GDM1 (cell line): ENCODE data around the gene SLC9B2.

Experiments
- DNase-seq: peaks from one replicate; lab custom pipeline; 2025; lab: John Stamatoyannopoulos, UW

SLC9B2 gene

DNA sequence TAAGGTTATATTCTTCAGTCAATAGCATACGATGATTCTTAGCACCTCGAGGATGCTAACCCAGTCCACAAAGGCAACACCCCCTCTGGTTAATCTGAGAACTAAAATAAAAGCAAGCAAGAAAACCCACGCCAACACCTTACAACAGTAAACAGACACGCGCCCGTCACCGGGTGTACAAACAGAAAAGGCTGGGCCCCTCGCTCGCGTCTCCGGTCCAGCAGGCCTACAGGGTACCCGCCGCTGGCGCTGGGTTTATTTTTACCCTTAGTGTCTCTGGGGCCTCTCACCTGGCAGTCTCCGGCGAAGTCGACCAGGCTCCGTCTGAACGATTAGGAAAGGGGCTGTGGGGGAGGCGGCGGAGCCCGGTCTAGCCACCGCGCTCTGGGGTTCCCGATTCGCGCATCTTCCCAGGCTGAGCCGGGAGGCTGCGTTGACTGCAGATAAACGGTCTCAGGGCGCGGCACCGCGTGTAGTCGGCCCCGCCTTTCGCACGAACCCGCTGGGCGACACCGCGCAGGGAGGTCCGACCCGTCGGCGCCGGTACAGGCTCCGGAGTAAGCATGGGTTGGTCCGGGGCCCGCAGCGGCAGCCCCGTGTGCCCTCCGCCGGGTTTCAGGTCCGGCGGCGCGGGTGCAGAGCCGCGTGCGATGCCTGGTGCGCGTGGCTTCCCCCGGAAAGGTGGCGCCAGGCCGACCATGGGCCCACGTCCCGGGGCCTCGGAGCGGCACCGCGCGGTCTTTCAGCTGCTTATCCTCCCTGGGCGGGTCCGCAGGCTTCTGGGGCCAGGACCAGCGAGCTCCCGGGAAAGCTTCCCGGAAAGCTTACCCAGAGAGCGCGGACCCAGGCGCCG is 441 bp downstream of the SLC9B2 start:
- peak; percentile 51 for DNase-seq

GRCh38 chr4:103075435-103075893 is 1.1 kb downstream of the SLC9B2 start:
- no peak for DNase-seq

- no peak for DNase-seq
Observed at GRCh38 chr4:103074744-103075434, 1.7 kb downstream of the SLC9B2 start.

- DNase-seq = no peak
Observed at GRCh38 chr4:103073792-103074438, 2.6 kb downstream of the SLC9B2 start.

DNA sequence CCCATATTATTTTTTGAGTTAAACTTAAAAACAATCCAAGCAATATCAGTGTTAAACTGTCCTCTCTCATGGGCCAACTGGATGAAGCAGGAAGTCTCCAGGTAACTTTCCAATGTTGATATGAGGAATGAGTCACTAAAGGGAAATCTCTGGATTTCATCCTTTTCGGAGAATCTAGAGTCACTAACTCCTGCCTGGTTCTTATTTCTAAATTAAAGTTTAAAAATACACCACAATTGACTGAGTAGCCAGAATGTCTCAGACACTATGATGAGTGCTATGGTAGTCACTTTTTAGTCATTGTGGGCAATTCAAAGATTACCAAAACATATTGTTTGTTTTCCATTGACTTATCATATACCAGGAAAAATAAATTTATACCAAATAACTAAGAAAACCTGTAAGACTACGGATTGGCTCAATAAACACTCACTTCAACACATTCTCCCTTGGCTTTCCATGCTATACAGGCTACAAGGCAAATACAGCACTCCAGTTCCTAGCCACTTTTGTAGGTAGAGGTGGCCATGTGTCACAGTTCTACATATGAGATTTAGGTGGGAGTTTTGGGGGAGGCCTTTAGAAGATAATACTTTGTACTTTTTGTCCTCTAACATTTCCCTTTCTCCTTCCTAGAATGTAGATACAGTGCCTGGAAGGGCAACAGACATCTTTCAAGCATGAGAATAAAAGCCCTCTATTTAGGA is 8.6 kb downstream of the SLC9B2 start:
- no peak for DNase-seq

DNA sequence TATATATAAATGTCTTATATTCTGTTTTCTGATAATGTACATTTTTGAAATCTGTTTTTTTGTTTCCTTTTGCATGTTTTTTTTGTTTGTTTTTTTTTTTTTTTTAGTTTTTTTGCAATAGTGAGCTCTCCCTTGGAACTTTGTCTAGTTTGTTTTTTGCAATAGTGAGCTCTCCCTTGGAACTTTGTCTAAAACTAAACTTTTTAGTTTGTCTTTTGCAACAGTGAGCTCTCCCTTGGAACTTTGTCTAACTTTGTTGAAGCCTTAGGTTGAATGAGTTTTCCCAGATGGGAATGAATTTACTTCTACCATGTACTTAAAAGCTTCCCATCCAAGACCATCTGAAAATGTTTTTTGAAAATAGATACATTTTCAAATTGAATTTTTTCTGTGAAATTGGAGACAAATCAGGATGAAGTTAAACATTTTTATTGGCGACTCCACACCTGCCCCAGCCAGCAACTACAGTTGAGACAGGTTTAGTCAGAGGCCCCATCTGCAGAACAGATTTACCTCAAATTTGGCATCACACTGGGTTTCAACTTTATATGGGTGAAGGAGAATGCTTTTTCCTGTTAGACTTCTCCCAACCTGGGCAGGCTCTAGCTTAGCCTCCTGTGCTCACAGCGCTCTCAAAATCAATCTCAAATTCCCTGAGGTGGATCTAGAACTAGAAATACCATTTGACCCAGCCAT is 16.0 kb downstream of the SLC9B2 start:
- DNase-seq = no peak

DNA sequence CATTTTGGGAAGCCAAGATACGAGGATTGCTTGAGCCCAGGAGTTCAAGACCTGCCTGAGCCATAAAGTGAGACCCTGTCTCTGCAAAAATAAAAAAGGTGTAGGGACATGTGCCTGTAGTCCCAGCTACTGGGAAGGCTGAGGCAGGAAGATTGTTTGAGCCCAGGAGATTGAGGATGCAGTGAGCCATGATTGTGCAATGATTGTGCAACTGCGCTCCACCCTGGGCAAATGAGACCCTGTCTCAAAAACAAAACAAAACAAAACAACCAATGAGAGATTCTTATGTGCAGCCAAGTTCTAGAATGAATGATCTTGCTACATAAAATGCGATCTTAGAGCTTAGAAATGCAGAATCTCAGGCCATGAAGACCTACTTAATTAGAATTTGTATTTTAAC is 22.5 kb downstream of the SLC9B2 start:
- DNase-seq = no peak

GRCh38 chr4:103052779-103053178 is 23.8 kb downstream of the SLC9B2 start:
- no peak for DNase-seq

GRCh38 chr4:103052145-103052544 is 24.4 kb downstream of the SLC9B2 start:
- no peak for DNase-seq

DNA sequence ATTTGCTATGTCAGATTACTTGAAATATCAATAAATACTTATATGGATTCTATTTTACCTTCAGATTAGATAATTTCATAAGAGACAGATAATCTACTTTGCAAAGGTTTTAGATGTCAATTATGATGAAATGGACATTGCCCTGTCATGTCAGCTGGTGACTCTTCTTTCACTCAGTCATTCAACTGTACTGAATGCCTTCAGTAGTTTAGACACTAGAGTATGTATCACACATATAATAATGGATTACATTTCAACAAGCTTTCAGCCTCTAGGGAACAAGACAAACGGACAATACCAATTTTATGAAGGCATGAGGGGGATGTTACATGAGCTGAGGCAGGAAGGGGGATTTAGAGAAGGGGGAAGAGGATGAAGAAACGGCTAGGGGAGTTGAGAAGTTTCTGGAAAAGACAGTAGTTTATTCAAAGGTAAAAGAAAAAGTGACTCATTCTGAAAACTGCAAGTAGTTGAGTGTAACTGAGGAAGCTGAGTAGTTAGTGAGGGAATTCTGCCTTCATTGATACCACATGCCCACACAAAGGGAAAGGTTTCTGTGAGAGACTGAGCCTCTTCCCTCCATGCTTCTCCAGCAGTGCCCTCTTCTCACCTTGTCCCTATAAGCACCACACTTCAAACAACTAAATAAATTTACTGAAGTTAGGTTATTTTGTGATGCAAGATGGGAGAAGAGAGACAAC is 25.7 kb downstream of the SLC9B2 start:
- no peak for DNase-seq

GRCh38 chr4:103046416-103047290 is 29.9 kb downstream of the SLC9B2 start:
- DNase-seq = no peak

DNA sequence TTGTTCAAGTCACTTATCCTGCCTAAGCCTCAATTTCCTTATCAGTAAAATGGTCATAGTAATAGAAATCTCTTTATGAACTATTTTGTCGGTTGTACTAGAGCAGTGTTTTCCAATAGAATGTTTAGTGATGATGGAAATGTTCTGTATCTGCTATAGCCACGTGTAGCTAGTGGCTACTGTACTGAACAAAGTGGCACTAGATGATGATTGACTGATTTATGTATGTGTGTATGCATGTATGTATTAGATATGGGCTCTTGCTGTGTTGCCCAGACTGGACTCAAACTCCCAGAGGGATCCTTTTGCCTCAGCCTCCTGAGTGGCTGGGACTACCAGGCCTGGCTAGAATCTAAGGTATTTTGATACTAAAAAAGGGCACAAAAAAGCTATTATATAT is 32.4 kb downstream of the SLC9B2 start:
- no peak for DNase-seq

- DNase-seq = no peak
Observed at GRCh38 chr4:103036169-103036568, 40.4 kb downstream of the SLC9B2 start.

- DNase-seq = peak; percentile 24
Observed at GRCh38 chr4:103032574-103032973, 44.0 kb downstream of the SLC9B2 start.

- DNase-seq = no peak
Observed at GRCh38 chr4:103030791-103031190, 45.8 kb downstream of the SLC9B2 start.

- DNase-seq = no peak
Observed at GRCh38 chr4:103029300-103029699, 47.3 kb downstream of the SLC9B2 start.

- DNase-seq = no peak
Observed at GRCh38 chr4:103026868-103027267, 49.7 kb downstream of the SLC9B2 start.

DNA sequence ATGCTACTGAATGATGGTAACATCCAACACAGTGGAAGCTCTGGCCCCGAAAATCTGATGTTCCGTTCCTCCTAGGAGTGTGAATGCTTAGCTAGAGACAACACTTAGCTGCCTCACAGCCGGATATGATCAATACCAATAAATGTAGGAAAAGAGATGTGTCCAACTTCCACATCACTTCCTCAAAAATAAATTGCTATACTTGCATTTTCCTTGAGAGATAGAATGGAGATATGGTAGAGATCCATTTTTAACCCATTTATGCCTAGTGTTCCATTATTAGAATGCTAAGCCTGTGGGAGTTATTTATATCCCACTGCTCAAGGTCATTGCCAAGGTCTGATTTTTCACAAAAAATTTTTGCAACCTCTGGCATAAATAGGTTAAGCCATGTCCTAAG is 51.6 kb downstream of the SLC9B2 start:
- no peak for DNase-seq

DNA sequence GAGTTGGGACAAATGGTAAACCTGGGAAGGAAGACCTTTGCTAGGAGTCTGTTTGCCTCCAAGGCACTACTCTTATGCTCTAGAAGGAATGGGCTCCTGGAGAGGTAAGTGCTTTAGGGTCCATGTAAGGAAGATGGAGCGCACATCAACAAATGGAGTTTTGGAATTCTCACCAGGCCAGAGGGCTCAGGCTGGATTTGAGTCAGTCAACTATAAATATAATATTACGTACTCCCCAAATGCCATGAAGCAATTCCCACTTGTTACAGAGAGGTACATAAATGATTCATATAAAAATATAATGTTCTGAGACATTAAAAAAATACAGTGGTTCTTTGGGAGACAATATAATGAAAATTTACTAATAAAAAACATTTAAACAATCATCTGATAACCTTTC is 55.4 kb downstream of the SLC9B2 start:
- DNase-seq = no peak
